Left renal pelvis (tissue), 4 donors: Measurements from ENCODE around the gene HDDC3. TPM values are rescaled to one million over a fixed set of nuclear protein-coding genes. Genes with fewer than 3 reads are reported as not detected.

Source experiments
- DNase-seq, 4 donors: peaks; one replicate each; pipeline ENCODE4 v3.0.0-alpha.2; 2013; ENCODE audit warnings: low read depth in 4 of 4, low spot score in 3 of 4
- polyA plus RNA-seq, 4 donors: library from polyadenylated mRNA; unstranded; fragments of 120-200 nt; gene quantifications; one replicate each; pipeline ENCODE4 v1.2.1, GENCODE V29; 2013; ENCODE audit not compliant: insufficient read length in 4 of 4

The HDDC3 gene
- polyA plus RNA-seq, 4 donors = 9.9 to 16.4 (median 15.2) TPM

DNA sequence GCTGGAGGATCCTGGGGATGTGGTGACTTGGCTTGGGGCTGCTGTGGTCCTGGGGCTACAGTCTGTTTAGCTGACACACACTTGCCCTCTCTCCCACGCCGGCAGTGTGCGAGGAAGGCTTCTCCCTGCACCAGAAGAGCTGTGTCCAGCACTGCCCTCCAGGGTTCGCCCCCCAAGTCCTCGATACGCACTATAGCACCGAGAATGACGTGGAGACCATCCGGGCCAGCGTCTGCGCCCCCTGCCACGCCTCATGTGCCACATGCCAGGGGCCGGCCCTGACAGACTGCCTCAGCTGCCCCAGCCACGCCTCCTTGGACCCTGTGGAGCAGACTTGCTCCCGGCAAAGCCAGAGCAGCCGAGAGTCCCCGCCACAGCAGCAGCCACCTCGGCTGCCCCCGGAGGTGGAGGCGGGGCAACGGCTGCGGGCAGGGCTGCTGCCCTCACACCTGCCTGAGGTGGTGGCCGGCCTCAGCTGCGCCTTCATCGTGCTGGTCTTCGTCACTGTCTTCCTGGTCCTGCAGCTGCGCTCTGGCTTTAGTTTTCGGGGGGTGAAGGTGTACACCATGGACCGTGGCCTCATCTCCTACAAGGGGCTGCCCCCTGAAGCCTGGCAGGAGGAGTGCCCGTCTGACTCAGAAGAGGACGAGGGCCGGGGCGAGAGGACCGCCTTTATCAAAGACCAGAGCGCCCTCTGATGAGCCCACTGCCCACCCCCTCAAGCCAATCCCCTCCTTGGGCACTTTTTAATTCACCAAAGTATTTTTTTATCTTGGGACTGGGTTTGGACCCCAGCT, 51.0 kb downstream of the HDDC3 start:
- DNase-seq = no peak

DNA sequence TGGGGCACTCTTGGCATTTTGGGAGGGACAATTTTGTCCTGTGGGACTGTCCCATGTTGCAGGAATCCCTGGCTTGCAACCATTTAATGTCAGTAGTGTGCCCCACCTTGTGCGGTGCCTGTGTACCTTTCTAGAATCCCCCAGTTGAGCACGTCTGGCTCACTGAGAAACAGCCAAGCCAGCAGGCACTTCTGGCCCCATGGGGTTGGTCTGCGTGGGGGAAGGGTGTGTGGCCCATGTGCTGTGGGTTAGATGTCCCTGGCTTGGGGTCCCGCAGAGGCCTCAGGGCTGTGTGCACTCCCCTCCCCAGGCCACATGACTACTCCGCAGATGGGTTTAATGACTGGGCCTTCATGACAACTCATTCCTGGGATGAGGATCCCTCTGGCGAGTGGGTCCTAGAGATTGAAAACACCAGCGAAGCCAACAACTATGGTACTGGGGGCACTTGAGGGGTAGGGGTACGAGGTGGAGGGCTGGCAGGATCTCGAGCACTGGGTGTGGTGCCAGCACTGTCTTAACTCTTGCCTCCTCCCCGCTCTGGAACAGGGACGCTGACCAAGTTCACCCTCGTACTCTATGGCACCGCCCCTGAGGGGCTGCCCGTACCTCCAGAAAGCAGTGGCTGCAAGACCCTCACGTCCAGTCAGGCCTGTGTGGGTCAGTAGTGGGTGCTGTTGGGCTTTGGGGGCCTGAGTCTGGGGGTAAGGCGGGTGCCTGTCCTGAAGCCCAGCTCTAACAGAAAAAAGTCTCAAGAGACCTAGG, 51.8 kb downstream of the HDDC3 start:
- no peak for DNase-seq

Other genes starting within 250 kb of the HDDC3 start
- 10 to 100 TPM in 3 of 4 donors, 1 to 10 TPM in 1; 7.2 to 14.8 (median 11.7) TPM for gene BLM, start 215.2 kb downstream of the HDDC3 start, polyA plus RNA-seq
- 10 to 100 TPM; 40.6 to 50.6 (median 44.7) TPM for gene FURIN, start 64.0 kb downstream of the HDDC3 start, polyA plus RNA-seq
- 10 to 100 TPM in 3 of 4 donors, 1 to 10 TPM in 1; 9.4 to 23.0 (median 17.3) TPM for gene FES, start 48.0 kb downstream of the HDDC3 start, polyA plus RNA-seq
- gene MAN2A2, start 29.2 kb downstream of the HDDC3 start, polyA plus RNA-seq = 10 to 100 TPM; 41.1 to 64.7 (median 54.2) TPM
- 10 to 100 TPM; 44.9 to 75.4 (median 63.6) TPM for gene UNC45A, start 2.7 kb upstream of the HDDC3 start, polyA plus RNA-seq
- 10 to 100 TPM; 13.5 to 20.4 (median 14.9) TPM for gene RCCD1, start 22.3 kb upstream of the HDDC3 start, polyA plus RNA-seq
- gene PRC1, start 62.0 kb upstream of the HDDC3 start, polyA plus RNA-seq = 10 to 100 TPM; 68.1 to 80.8 (median 79.9) TPM
- 10 to 100 TPM; 15.5 to 22.3 (median 18.9) TPM for gene VPS33B, start 90.0 kb upstream of the HDDC3 start, polyA plus RNA-seq
- 1 to 10 TPM in 1 of 4 donors, under 1 TPM in 3; 0.79 to 1.3 (median 0.87) TPM for gene SV2B, start 167.7 kb upstream of the HDDC3 start, polyA plus RNA-seq